Sigmoid colon (tissue), 4 donors: ENCODE data around the gene TAOK1.

Experiments
- POLR2AphosphoS5 ChIP-seq, 4 donors: sonication (generic); formaldehyde crosslinking; IDR thresholded peaks; one replicate each; pipeline ENCODE4 v1.6.1; 2017; ENCODE audit warnings: antibody characterized with exemption in 4 of 4
- TF ChIP-seq, protein P1 (sequence below), 4 experiments: fragments of 450-650 bp in 3 of 4; fragments of 200-600 bp in 1 of 4; IDR thresholded peaks; one replicate each; pipeline ENCODE4 v1.5.1; 2016 to 2019; ENCODE audit warnings: antibody characterized with exemption in 4 of 4, mild to moderate bottlenecking in 3 of 4, moderate library complexity in 2 of 4

- TF ChIP-seq, protein P1, sequence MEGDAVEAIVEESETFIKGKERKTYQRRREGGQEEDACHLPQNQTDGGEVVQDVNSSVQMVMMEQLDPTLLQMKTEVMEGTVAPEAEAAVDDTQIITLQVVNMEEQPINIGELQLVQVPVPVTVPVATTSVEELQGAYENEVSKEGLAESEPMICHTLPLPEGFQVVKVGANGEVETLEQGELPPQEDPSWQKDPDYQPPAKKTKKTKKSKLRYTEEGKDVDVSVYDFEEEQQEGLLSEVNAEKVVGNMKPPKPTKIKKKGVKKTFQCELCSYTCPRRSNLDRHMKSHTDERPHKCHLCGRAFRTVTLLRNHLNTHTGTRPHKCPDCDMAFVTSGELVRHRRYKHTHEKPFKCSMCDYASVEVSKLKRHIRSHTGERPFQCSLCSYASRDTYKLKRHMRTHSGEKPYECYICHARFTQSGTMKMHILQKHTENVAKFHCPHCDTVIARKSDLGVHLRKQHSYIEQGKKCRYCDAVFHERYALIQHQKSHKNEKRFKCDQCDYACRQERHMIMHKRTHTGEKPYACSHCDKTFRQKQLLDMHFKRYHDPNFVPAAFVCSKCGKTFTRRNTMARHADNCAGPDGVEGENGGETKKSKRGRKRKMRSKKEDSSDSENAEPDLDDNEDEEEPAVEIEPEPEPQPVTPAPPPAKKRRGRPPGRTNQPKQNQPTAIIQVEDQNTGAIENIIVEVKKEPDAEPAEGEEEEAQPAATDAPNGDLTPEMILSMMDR (IDR thresholded peaks at IDR 0.05), result no peak
- no peak for TF ChIP-seq POLR2AphosphoS5 (IDR thresholded peaks at IDR 0.05)
Observed at GRCh38 chr17:29388937-29389336, 1.2 kb upstream of the TAOK1 start.
